Occipital lobe (tissue), 2 donors: ENCODE measurements around the gene CALML5. TPM values are rescaled to one million over a fixed set of nuclear protein-coding genes. Genes with fewer than 3 reads are reported as not detected.

Source experiments
- DNase-seq: peaks from one replicate; lab custom pipeline; 2025; lab: John Stamatoyannopoulos, UW
- total RNA-seq: library from RNA; depleted of rRNA; stranded (reverse); fragments of >200 nt; gene quantifications from one replicate; pipeline ENCODE4 v1.2.3, GENCODE V29; 2014

The CALML5 gene
- total RNA-seq, 1 donor from 2014 or later, result not detected

DNA sequence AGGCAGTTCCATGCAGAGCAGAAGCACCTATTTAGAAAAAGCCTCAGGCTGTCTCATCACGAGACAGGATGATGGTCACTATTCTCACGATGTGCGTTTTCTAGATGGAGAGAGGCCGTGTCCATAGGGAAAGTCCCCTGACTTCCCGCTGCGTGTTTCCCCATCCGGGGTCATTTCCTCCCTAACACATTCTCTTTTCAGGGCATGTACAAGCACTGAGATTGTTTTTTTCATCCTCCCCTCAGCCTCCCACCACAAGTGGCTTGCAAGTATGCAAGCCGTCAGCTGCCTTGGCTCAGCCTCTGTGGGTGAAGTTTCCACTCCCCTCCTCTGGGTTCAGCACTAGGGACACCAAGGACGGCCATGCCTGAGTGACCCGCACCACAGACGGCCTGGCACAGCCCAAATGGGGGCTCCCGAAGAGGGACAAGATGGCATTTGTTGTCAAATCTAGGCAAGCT lies 2.7 kb upstream of the CALML5 start:
- DNase-seq, result no peak

- no peak for DNase-seq
Observed at GRCh38 chr10:5500910-5501309, 1.5 kb upstream of the CALML5 start.

GRCh38 chr10:5500162-5500670 lies 846 bp upstream of the CALML5 start:
- DNase-seq, result no peak

GRCh38 chr10:5498791-5499492 lies 428 bp downstream of the CALML5 start:
- DNase-seq, result no peak

- no peak for DNase-seq
Observed at GRCh38 chr10:5497948-5498730, 1.2 kb downstream of the CALML5 start.

DNA sequence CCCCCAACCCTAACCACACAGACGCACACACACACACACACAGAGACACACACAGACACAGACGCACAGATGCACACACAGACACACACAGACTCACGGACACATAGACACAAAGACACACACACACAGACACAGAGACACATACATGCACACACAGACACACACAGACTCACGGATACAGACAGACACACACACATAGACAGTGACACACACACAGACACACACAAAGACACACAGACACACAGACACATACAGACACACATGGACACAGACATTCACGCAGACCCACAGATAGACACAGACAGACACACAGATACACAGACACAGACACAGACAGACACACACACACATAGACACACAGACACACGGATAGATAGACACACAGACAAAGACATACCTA lies 2.1 kb downstream of the CALML5 start:
- DNase-seq, result no peak

DNA sequence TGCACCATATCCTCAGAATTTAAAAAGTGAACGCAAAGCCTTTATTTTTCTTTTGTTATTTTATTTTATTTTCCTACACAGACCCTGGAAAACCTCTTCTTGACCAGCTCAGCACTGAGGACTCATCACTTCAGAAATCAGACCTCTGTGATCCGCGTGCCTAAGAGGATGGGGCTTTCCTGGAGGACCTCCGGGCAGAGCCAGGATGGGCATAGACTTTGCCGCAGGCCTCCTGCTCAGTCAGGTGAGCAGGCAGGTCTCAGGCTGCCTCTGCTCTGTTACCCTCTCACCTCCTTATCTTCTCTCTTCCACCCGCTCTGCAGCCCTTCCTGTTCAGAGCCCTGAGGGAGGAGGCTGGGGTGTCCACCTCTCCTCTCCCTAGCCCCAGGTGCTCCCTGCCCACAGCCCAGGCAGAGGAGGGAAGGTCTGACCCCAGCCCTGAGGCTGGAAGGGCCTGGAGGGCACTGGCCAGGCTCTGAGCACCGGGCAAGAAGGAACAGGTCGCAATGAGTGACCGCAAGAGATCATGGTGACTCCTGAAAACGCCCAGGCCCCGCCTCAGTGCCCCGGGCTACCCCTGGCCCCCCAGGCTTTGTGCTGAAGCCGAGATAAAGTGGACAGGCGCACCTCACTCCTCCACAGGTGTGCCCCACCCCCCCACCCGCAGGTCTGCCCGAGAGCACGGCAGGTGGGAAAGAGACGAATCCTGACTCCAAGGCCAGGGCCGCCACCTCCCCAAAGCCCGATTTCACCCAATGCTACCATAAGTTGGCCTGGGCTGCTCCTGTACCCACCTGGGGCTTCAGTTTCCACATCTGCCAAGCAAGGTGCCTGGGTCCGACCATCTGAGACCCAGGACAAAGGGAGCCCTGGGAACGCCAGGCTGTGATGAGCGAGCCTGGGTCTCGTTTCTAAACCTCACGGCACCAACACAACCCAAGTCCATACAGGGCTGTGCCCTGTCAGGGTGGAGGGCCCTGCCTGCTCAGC lies 2.8 kb downstream of the CALML5 start:
- no peak for DNase-seq

GRCh38 chr10:5494611-5495010 lies 4.8 kb downstream of the CALML5 start:
- DNase-seq, result no peak

DNA sequence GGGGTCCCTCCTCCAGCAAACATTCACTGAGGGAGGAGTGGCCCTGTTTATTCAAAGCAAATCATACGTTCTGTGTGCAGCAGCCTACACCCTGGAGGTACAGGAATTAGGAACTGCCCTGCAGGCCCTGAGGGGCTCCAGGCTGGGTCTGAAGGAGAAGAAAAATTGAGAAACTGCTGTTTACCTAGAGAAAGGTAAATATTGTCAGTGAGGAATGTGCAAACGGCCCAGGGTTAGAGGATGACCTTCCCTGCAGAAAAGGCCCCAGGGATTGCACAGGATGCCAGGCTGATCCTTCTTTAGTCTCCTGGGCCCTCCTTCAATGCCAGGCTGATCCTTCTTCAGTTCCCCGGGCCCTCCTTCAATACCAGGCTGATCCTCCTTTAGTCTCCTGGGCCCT lies 5.7 kb downstream of the CALML5 start:
- DNase-seq, result no peak

DNA sequence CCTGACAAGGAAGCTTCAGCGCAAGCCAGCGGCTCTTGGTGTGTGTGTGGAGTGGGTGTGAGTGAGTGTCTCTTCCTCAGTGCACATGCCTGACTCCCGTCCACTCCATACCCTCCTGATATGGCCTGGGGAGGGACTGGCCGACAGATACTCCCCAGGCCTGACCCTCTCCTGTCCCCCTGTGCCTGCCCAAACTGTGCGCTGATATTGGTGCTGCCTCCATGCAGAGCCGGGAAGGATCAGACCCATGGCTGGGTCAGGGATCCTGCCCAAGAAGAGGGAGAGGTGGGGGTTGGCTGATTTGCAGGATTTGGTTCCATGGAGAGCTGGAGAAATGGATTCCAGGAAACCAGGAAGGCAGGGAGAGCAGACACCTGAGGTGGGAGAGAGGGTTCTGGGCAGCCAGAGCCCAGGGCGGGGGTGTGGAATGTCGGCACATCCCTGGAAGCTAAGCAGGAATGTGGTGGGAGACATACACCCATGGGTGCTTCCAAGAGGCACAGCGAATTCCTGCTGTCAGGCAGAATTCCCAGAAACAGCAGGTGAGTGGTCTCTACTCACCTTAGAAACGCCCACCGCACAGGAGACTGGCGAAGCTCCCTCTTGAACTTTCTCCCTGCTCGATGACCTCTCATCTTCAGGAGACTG lies 6.3 kb downstream of the CALML5 start:
- no peak for DNase-seq

- DNase-seq, result no peak
Observed at GRCh38 chr10:5492322-5492855, 7.0 kb downstream of the CALML5 start.

- no peak for DNase-seq
Observed at GRCh38 chr10:5491477-5491876, 7.9 kb downstream of the CALML5 start.

GRCh38 chr10:5490698-5491464 lies 8.5 kb downstream of the CALML5 start:
- no peak for DNase-seq

DNA sequence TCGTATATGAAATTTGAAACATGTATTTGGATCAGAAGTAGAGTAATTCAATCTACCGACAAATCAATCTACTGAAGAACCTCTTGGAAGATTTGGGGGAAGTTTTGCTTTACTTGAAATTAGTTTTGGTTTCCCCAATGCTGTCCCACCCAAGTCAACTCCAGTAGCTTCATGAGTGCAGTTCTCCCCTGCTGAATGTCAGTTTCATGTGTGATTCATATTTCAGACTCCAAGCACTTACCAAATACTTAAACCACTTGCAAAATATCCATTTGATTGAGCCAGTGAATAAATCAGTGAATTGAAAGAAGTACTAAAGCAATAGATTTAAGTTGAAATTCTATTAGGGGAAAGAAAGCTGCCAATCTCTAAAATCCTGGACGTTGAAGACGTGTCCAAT lies 9.3 kb downstream of the CALML5 start:
- no peak for DNase-seq

GRCh38 chr10:5488272-5489161 lies 10.9 kb downstream of the CALML5 start:
- no peak for DNase-seq

DNA sequence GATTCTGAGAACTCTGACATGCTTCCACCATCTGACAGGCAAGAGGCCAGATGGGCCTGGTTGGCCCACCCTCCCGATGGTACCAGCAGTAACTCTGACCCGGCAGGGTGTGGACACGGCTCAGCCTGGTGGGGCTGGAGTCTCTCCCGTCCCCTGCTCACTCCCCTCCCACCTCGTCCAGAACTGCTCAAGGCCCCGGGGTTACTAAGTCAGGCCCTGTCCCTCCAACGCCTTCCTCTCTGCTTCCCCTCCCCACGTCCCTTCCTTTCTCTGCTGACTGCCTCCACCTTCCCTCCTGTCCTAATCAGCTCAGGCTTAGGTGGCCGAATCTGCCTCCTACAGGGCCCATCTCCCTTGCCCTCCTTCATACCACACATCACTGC lies 12.5 kb downstream of the CALML5 start:
- no peak for DNase-seq

- no peak for DNase-seq
Observed at GRCh38 chr10:5485948-5486852, 13.2 kb downstream of the CALML5 start.

DNA sequence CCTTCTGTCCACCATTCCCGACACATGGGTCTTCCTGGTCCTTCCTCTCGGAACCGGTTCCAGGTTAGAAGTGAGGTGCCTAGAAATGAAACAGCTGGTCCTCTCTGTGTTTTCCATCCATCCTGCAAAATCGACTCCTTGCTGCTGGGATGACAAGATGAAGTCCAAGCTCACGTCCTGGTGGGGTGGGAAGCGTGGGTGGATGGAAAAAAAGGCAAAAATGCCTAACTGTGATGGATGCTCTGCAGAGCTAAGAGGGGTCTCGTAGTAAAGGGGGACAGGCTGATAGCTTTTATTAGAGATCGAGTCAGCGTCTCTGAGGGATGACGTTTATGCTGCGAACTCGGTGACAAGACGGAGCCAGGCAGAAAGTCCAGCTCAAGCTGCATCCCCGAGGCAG lies 14.1 kb downstream of the CALML5 start:
- no peak for DNase-seq
